ENCODE results near the gene TMEM229B.
"Not testable (repeated sequence)": the region's sequence is repeated elsewhere in the genome, so short reads cannot be mapped to it uniquely, and the experiment has no call there.

TMEM229B gene

DNA sequence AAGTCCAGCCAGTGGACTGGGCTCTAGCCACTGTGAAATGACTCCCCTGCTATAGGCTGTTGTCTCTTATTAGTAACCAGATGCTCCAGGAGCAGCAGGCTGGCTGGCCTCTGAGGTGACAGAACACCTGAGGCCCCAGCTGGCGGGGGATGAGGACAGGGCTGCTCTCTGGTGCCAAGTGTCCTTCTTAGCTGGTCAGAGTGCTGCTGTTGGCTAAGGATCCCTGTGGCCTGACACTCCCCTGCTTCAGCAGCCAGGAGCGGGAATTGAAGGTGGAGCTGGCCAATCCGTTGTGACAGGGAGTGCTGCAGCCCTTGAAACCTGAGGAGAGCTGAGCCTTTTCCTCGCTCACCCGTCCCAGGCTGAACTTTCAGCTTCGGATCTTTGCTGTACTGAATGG, 30.7 kb downstream of the TMEM229B start:
- no peak for DNase-seq (ENCODE audit: low read depth in 2 of 2, low spot score in 1 of 2)

GRCh38 chr14:67456732-67457131, 31.8 kb downstream of the TMEM229B start:
- no peak for DNase-seq (ENCODE audit: low read depth in 2 of 2, low spot score in 1 of 2)

GRCh38 chr14:67453575-67454300, 34.8 kb downstream of the TMEM229B start:
- DNase-seq (ENCODE audit: low read depth in 2 of 2, low spot score in 1 of 2): no peak

DNA sequence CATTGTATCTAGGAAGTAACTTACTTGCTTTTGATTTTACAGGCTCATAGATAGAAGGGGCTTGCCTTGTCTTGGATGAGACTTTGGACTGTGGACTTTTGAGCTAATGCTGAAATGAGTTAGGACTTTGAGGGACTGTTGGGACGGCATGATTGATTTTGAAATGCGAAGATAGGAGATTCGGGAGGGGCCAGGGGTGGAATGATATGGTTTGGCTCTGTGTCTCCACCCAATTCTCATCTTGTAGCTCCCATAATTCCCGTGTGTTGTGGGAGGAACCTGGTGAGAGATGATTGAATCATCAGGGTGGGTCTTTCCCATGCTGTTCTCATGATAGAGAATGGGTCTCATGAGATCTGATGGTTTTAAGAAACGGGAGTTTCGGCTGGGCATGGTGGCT, 36.9 kb downstream of the TMEM229B start:
- not testable (repeated sequence) for DNase-seq (ENCODE audit: low read depth in 2 of 2, low spot score in 1 of 2)

DNA sequence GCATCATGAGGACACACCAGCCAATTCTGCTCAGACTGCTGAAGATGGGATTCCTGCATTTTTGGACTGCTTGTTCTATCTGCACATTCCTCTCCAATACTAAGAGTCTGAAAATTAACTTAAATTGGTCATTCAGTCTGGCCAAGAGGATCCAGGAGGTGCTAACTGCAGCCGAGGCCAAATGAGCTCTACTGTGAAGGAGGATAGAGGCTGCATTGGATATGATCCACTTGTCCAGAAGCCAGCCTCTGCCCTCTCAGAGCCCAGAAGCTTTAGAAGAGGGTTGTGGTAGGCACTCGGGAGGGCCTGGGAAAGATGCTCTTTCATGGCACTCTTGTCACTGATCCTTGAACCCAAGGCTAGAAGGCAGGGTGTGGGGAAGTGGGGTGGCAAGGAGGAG, 39.4 kb downstream of the TMEM229B start:
- DNase-seq (ENCODE audit: low read depth in 2 of 2, low spot score in 1 of 2): no peak

- DNase-seq (ENCODE audit: low read depth in 2 of 2, low spot score in 1 of 2): no peak
Measured at GRCh38 chr14:67447033-67447381, 41.5 kb downstream of the TMEM229B start.

DNA sequence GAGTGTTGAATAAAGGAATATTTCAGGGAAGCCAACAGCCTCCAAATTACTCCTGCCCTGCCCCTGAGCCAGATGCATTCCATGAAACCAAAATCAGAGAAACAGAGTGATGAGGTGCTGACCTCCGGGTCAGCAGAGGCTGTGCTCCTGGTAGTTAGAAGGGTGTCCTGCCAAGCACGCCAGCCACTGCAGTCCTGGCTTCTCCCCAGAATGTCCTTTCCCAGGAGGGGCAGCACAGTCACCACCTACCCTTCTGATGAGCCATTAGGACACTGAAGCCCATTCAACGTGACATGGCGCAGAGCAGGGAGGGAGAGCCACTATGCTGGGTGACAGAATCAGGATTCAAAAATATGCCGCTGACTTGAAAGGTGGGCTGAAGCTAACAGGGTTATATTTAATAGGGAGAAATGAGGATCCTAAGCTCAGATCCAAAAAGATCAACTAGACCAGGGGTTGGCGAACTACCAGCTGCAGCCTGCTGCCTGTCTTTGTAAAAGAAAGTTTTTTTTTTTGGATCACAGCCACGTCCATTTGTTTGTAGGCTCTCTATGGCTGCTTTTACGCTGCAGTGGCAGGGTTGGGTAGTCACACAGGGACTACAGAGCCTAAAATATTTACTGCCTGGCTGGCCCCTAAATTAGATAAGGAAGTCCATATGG, 42.0 kb downstream of the TMEM229B start:
- no peak for DNase-seq (ENCODE audit: low read depth in 2 of 2, low spot score in 1 of 2)

- DNase-seq (ENCODE audit: low read depth in 2 of 2, low spot score in 1 of 2): no peak
Measured at GRCh38 chr14:67444395-67444794, 44.1 kb downstream of the TMEM229B start.

DNA sequence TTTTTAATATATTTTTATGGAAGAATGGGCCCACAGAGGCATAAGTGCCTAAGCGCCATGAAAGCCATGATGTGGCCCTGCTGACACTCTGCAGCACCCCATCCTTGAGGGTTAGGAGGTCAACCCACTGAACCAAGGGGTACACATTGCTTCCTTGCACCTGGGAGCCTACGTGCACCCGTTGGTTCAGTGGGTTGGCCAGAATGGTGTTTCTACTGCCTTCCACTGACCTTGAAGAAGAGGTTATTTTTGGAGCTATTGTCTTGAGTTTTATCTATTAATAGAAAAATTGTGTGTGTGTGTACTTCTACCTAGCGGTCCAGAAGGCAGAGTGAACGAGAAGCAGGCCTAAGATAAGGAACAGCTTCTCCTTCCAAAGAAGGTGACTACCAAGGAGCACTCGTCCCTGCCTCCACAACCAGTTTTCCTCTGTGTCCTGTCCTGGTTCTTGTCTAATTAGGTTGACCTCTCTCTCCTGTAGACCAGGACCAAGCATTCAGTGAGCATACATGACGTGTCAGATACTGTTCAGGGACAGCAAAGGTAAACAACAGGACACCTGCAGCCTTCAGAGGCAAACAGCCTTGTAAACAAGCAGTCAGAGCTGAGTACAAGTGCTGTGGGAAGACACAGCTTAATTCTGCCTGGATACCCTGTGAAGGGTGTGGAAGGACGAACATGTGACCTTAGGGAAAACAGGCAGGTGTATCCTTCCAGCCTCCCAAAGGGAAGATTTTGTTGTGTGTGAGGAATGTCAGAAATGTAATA, 46.2 kb downstream of the TMEM229B start:
- no peak for DNase-seq (ENCODE audit: low read depth in 2 of 2, low spot score in 1 of 2)

GRCh38 chr14:67441672-67442071, 46.8 kb downstream of the TMEM229B start:
- no peak for DNase-seq (ENCODE audit: low read depth in 2 of 2, low spot score in 1 of 2)

- no peak for DNase-seq (ENCODE audit: low read depth in 2 of 2, low spot score in 1 of 2)
Measured at GRCh38 chr14:67441256-67441655, 47.3 kb downstream of the TMEM229B start.

DNA sequence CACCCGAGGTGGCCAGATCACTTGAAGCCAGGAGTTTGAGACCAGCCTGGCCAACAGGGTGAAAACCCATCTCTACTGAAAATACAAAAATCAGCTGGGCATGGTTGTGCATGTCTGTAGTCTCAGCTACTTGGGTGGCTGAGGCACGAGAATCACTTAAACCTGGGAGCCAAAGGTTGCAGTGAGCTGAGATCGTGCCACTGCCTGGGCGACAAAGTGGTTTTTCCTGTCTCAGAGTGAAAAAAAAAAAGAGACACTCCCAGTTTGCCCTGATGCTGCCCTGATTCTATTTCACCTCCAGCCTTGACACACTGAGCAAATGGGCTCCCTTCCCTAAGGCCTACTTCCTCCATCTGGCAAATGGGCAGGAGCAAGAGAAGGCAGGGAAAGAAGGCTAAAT, 48.0 kb downstream of the TMEM229B start:
- DNase-seq (ENCODE audit: low read depth in 2 of 2, low spot score in 1 of 2): no peak

DNA sequence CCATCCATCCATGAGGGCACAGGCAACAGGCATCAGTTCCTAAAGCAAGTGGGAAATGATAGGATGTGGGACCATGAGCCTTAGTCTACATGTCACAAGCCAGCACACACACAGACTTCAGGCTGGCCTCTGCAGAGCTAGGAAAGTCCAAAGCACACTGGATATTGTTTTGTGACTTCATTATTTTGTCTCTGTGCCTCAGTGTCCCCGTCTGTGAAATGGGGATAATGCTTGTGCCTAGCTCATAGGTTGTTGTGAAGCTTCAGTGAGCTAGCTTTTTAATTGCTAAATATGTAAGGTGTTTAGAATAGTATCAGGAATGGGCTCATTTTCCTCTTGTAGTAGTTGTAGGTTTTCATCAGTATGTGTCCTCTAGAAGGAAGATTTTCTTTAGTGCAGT, 49.6 kb downstream of the TMEM229B start:
- DNase-seq (ENCODE audit: low read depth in 2 of 2, low spot score in 1 of 2): no peak

DNA sequence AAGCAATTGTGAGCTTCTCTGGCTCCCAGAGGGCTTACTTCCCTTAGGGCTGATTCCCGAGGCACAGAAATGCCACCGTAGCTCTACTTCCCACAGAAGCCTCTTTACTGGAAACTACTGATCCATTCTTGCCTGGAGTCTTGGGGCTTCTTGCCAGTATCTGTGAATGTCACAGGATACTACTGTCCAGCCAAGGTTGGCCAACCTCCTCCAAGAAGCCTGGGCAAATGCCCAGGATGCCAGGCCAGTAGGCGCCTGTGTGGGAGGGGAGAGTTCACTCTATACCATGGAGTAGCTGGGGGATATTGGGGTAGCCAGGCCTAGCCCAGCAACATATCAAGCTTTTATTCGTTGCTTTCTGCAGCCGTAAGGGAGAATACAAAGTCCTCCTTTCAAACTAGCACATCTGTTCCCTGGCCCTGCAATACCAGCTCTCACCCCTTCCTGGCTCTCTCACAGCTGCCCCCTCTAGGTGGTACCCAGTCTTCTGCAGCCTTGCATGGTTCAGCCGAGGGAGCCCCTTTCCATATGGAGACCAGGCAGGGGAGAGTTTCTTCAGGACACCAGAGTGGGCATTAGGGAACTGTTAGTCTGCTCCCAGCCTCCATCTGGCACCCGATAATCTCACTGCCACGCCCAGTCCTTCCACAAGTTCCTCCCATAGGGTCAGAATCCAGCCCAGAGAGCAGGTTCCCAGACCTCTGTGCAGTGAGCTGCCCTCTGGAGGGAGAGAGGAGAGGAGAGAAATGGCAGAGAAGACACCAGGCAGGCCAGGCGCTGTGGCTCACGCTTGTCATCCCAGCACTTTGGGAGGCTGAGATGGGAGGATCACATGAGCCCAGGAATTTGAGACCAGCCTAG, 52.3 kb downstream of the TMEM229B start:
- no peak for DNase-seq (ENCODE audit: low read depth in 2 of 2, low spot score in 1 of 2)

DNA sequence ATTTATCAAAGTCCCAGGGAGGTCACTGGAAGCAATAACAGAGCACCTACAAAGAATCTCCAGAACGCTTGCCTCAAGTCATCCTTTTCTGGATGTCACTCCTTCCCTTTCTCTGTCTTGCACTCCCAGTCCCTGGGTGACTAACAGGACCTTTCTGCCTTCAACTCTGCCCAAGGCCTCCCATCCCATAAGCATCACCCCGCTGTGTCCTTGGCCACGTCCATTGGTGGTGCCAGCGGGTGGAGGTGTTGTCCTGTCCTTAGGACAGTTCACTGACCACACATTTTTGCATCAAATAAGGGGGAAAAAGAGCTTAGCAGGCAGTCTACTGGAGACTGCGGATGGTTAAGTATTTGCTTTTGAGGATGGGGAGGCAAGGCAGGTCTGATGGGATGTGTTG, 52.9 kb downstream of the TMEM229B start:
- no peak for DNase-seq (ENCODE audit: low read depth in 2 of 2, low spot score in 1 of 2)

DNA sequence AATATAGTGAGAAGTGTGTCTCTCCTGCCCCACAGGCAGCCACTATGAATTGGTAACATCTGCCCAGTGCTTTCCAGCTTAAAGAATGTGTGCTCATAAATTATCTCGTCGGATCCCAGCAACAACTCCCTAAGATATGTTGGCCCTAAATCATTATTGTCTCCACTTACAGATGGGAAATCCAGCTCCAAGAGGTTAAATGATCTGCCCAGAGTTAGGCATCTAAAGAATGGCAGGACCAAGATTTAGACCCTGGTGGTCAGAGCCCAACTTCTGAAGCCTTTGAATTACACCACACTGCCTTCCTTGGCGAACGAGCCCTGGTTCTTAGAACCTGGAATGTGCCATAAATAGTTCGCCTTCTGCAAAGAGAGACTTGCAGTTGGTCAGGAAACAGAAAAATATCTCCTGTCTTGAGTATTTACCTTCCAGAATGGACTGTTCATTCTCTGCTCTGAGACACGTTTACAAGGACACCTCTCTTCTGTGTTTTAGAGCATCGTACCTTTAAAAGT, 56.4 kb downstream of the TMEM229B start:
- DNase-seq (ENCODE audit: low read depth in 2 of 2, low spot score in 1 of 2): no peak

DNA sequence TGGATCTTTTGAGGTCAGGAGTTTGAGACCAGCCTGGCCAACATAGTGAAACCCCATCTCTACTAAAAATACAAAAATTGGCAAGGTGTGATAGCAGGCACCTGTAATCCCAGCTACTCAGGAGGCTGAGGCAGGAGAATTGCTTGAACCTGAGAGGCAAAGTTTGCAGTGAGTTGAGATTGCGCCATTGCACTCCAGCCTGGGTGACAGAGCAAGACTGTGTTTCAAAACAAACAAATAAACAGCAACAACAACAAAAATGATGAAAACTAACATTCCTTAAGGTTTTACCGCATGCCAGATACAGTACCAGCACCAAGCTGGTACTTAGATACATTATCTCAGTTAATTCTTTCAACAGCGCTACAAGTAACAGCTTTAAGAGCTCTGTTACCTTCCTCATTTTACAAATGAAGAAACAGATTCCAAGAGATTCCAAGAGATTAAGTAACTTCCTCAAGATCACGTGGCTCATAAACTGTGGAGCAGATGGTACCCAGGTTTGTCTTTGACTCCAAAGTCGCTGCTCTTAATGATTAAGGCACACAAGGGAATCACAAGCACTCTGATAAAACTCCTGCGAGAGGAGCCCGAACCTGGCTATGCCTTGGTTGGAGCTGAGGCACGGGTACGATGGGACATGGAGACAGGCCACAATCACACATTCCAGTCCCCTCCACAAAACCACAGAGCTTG, 58.9 kb downstream of the TMEM229B start:
- DNase-seq (ENCODE audit: low read depth in 2 of 2, low spot score in 1 of 2): no peak

DNA sequence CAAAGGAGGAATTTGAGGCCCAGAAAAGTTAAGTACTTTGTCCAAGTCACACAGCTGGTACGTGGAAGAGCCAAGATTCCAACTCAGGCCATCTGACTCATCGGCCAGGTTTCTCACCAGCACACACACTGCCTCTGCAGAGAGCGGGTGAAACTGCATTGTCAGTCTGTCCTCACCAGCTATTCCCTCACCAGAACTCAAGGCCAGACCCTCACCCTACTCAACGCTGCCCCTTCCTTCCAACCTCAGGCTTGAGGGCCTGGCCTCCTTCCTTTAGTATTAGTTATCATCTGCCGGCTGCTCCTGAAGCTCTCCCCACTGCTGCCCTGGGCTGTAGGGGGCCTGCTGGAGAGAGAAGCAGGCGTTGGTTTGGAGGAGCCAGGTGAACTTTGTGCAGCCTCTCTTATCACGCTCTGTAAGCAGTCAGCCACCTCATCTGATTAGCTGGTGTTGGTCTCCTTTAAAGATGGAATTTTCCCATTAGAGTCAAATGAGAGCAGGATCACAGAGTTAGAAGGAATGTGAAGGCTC, 60.0 kb downstream of the TMEM229B start:
- no peak for DNase-seq (ENCODE audit: low read depth in 2 of 2, low spot score in 1 of 2)

GRCh38 chr14:67426983-67427606, 61.4 kb downstream of the TMEM229B start:
- DNase-seq (ENCODE audit: low read depth in 2 of 2, low spot score in 1 of 2): peak; percentile 18 to 53

GRCh38 chr14:67426161-67426560, 62.4 kb downstream of the TMEM229B start:
- DNase-seq (ENCODE audit: low read depth in 2 of 2, low spot score in 1 of 2): no peak

Measured in stimulated activated CD8-positive, alpha-beta memory T cell treated with anti-CD3 and anti-CD28 coated beads, Interleukin-4, amount 100 ng/mL, for 1 hour (primary cell).